IMR-90 (cell line): Measurements from ENCODE around the gene RAET1E. TPM values are rescaled to one million over a fixed set of nuclear protein-coding genes. Genes with fewer than 3 reads are reported as not detected.

Experiments used
- ATAC-seq: fragments of 200-7000 bp; cut with Tn5 transposase; 2 replicates; pipeline ENCODE4 v1.9.1; 2020; ENCODE audit warnings: low read depth, mild to moderate bottlenecking, moderate library complexity
- BruUV-seq: library from RNA; stranded (reverse); fragments of 400-500 nt; replicated peaks from 2 replicates; lab custom pipeline; 2021; lab: Mats Ljungman, UMichigan
- CTCF ChIA-PET: fragments of 300-600 bp; formaldehyde crosslinking; extraction: SDS; loops from one replicate; lab custom pipeline; 2021; ENCODE audit warnings: antibody characterized with exemption; lab: Yijun Ruan, JAX
- POLR2A ChIA-PET: fragments of 300-600 bp; sonication (Branson Sonifier 250); formaldehyde crosslinking; loops from one replicate; lab custom pipeline; 2022; ENCODE audit warnings: antibody characterized with exemption; ENCODE audit not compliant: unreplicated experiment; lab: Charles Lee
- DNase-seq: peaks from one replicate; pipeline ENCODE4 v3.0.0; 2013
- H2AFZ ChIP-seq: replicated peaks from 2 replicates; pipeline ENCODE3; 2013; ENCODE audit warnings: low read length, mild to moderate bottlenecking; ENCODE audit not compliant: poor library complexity
- H2AK5ac ChIP-seq: 2 replicates; pipeline ENCODE4 v1.6.1; 2013; ENCODE audit warnings: low read depth, low read length, inconsistent platforms
- H2AK9ac ChIP-seq: replicated peaks from 2 replicates; pipeline ENCODE3; 2013; ENCODE audit warnings: mild to moderate bottlenecking, low read depth, low read length, moderate library complexity; ENCODE audit not compliant: poor library complexity
- H2BK120ac ChIP-seq: 2 replicates; pipeline ENCODE4 v1.6.1; 2013; ENCODE audit warnings: low read depth, low read length, inconsistent platforms
- H2BK15ac ChIP-seq: 3 replicates; pipeline ENCODE4 v1.6.1; 2013; ENCODE audit warnings: low read depth, low read length, inconsistent platforms
- H2BK20ac ChIP-seq: 2 replicates; pipeline ENCODE4 v1.6.1; 2013; ENCODE audit warnings: low read depth, mild to moderate bottlenecking, inconsistent platforms, low read length, moderate library complexity
- H2BK5ac ChIP-seq: 2 replicates; pipeline ENCODE4 v1.6.1; 2013; ENCODE audit warnings: mild to moderate bottlenecking, low read depth, low read length, inconsistent platforms; ENCODE audit not compliant: poor library complexity, severe bottlenecking
- H3K14ac ChIP-seq: replicated peaks from 2 replicates; pipeline ENCODE4 v1.6.1; 2013; ENCODE audit warnings: low read depth, low read length, inconsistent platforms
- H3K18ac ChIP-seq: 2 replicates; pipeline ENCODE4 v1.6.1; 2013; ENCODE audit warnings: low read depth, low read length, control low read depth
- H3K23ac ChIP-seq: 2 replicates; pipeline ENCODE4 v1.6.1; 2013; ENCODE audit warnings: low read depth, low read length, inconsistent platforms
- H3K27ac ChIP-seq: 2 replicates; pipeline ENCODE4 v1.5.1; 2013; ENCODE audit warnings: mild to moderate bottlenecking, control low read depth, low read length; ENCODE audit not compliant: insufficient read depth
- H3K27me3 ChIP-seq: 2 replicates; pipeline ENCODE4 v1.6.1; 2013; ENCODE audit warnings: low read length; ENCODE audit not compliant: control insufficient read depth, insufficient read depth
- H3K36me3 ChIP-seq: 2 replicates; pipeline ENCODE4 v1.6.1; 2013; ENCODE audit warnings: low read length, mixed read lengths; ENCODE audit not compliant: control insufficient read depth, insufficient read depth
- H3K4ac ChIP-seq: 2 replicates; pipeline ENCODE4 v1.6.1; 2013; ENCODE audit warnings: low read depth, low read length, inconsistent platforms
- H3K4me1 ChIP-seq: 2 replicates; pipeline ENCODE4 v1.6.1; 2013; ENCODE audit warnings: low read length, mixed read lengths; ENCODE audit not compliant: control insufficient read depth, insufficient read depth
- H3K4me2 ChIP-seq: 2 replicates; pipeline ENCODE4 v1.6.1; 2013; ENCODE audit warnings: low read depth, mild to moderate bottlenecking, control low read depth, low read length, moderate library complexity
- H3K4me3 ChIP-seq: 2 replicates; pipeline ENCODE4 v1.5.1; 2013; ENCODE audit warnings: low read depth, mild to moderate bottlenecking, control low read depth, low read length, moderate library complexity; ENCODE audit not compliant: insufficient read depth
- H3K56ac ChIP-seq: 2 replicates; pipeline ENCODE4 v1.6.1; 2013; ENCODE audit warnings: low read length, inconsistent platforms; ENCODE audit not compliant: insufficient read depth; ENCODE audit errors: extremely low read depth
- H3K79me1 ChIP-seq, 2 experiments: 2 replicates each; pipeline ENCODE4 v1.6.1; 2013; ENCODE audit warnings: low read length in 2 of 2, inconsistent platforms in 1 of 2, low read depth in 1 of 2
- H3K9ac ChIP-seq: 2 replicates; pipeline ENCODE4 v1.6.1; 2013; ENCODE audit warnings: low read depth, low read length, control low read depth
- H3K9me1 ChIP-seq: 2 replicates; pipeline ENCODE4 v1.6.1; 2013; ENCODE audit warnings: low read length, inconsistent platforms; ENCODE audit not compliant: insufficient read depth
- H3K9me3 ChIP-seq: 2 replicates; pipeline ENCODE4 v1.6.1; 2013; ENCODE audit warnings: low read length; ENCODE audit not compliant: control insufficient read depth, insufficient read depth
- H4K20me1 ChIP-seq: 2 replicates; pipeline ENCODE4 v1.6.1; 2013; ENCODE audit warnings: low read length, inconsistent platforms; ENCODE audit not compliant: insufficient read depth
- H4K5ac ChIP-seq: 2 replicates; pipeline ENCODE4 v1.6.1; 2013; ENCODE audit warnings: mild to moderate bottlenecking, low read depth, low read length, control low read depth
- H4K8ac ChIP-seq, 2 experiments: 2 replicates each; pipeline ENCODE4 v1.6.1; 2013; ENCODE audit warnings: low read depth in 2 of 2, low read length in 2 of 2, control low read depth in 1 of 2, inconsistent platforms in 1 of 2
- H4K91ac ChIP-seq: 2 replicates; pipeline ENCODE4 v1.6.1; 2013; ENCODE audit warnings: low read depth, low read length, inconsistent platforms; ENCODE audit not compliant: insufficient read depth
- BHLHE40 ChIP-seq: fragments of 150-350 bp; IDR thresholded peaks from 2 replicates; pipeline ENCODE4 v1.6.1; 2016; ENCODE audit warnings: mild to moderate bottlenecking, low read depth, low read length
- CEBPB ChIP-seq: IDR thresholded peaks from 2 replicates; pipeline ENCODE4 v1.6.1; 2012; ENCODE audit warnings: low read depth, low read length, improper control_type of control experiment
- CHD1 ChIP-seq: IDR thresholded peaks from 2 replicates; pipeline ENCODE4 v1.6.1; 2012; ENCODE audit warnings: low read depth, low read length, improper control_type of control experiment
- FOS ChIP-seq: fragments of 150-350 bp; IDR thresholded peaks from 2 replicates; pipeline ENCODE4 v1.6.1; 2016; ENCODE audit warnings: low read depth, low read length
- MAZ ChIP-seq: IDR thresholded peaks from 2 replicates; pipeline ENCODE4 v1.6.1; 2012; ENCODE audit warnings: low read depth, mild to moderate bottlenecking, low read length, improper control_type of control experiment, moderate library complexity, borderline replicate concordance
- MXI1 ChIP-seq: IDR thresholded peaks from 2 replicates; pipeline ENCODE4 v1.6.1; 2012; ENCODE audit warnings: low read depth, mild to moderate bottlenecking, low read length, moderate library complexity, borderline replicate concordance
- NFE2L2 ChIP-seq: fragments of 150-350 bp; IDR thresholded peaks from 2 replicates; pipeline ENCODE4 v1.6.1; 2016; ENCODE audit warnings: low read depth, mild to moderate bottlenecking, low read length
- POLR2A ChIP-seq: IDR thresholded peaks from 2 replicates; pipeline ENCODE4 v1.6.1; 2012; ENCODE audit warnings: mild to moderate bottlenecking, low read depth, low read length
- RAD21 ChIP-seq: IDR thresholded peaks from 2 replicates; pipeline ENCODE4 v1.6.1; 2012; ENCODE audit warnings: low read length, improper control_type of control experiment
- RCOR1 ChIP-seq: IDR thresholded peaks from 2 replicates; pipeline ENCODE4 v1.6.1; 2012; ENCODE audit warnings: mild to moderate bottlenecking, low read length, improper control_type of control experiment; ENCODE audit not compliant: insufficient replicate concordance
- RFX5 ChIP-seq: IDR thresholded peaks from 2 replicates; pipeline ENCODE4 v1.8.0; 2012; ENCODE audit warnings: low read depth, mild to moderate bottlenecking, low read length, moderate library complexity
- SMC3 ChIP-seq: fragments of 150-350 bp; IDR thresholded peaks from 2 replicates; pipeline ENCODE4 v1.6.1; 2016; ENCODE audit warnings: low read depth, mild to moderate bottlenecking, antibody characterized with exemption, low read length, moderate library complexity
- WGBS, 2 experiments: methylation state at CpG; one replicate each; pipeline versions ENCODE4 v1.1.5 to v1.1.7; 2013; ENCODE audit warnings: missing lambda C conversion rate in 2 of 2; ENCODE audit not compliant: insufficient read length in 1 of 2; ENCODE audit errors: extremely low coverage in 2 of 2; 5-methylcytosine and 5-hydroxymethylcytosine counted together
- dilution Hi-C: fragments of 300-500 bp; cut with HindIII; formaldehyde crosslinking; loops from one replicate; pipeline ENCODE4 v1.14.3; 2018; ENCODE audit warnings: low sequenced_read_pairs; ENCODE audit not compliant: unreplicated experiment
- in situ Hi-C: fragments of 300-500 bp; cut with MboI; formaldehyde crosslinking; loops from 3 replicates; pipeline ENCODE4 v1.14.3; 2019; ENCODE audit warnings: low sequenced_read_pairs, inconsistent platforms, mixed read lengths
- intact Hi-C: fragments of 100-400 bp; cut with micrococcal nuclease; formaldehyde crosslinking; loops from 2 replicates; pipeline ENCODE4 v1.10.0; 2022
- polyA plus RNA-seq, 3 experiments: library from polyadenylated mRNA; depleted of rRNA; stranded (reverse); fragments of >200 nt; gene quantifications; 2 replicates each; pipeline ENCODE4 v1.2.3, GENCODE V29; 2012; ENCODE audit warnings: low replicate concordance in 1 of 3
- total RNA-seq: library from RNA; depleted of rRNA; stranded (reverse); fragments of >200 nt; gene quantifications from 2 replicates; pipeline ENCODE4 v1.2.3, GENCODE V29; 2012
- TF ChIP-seq, protein P1 (sequence below): fragments of 150-350 bp; IDR thresholded peaks from 2 replicates; pipeline ENCODE4 v1.6.1; 2016; ENCODE audit warnings: low read depth, mild to moderate bottlenecking, low read length, moderate library complexity, borderline replicate concordance
- TF ChIP-seq, protein P2 (sequence below): fragments of 150-350 bp; IDR thresholded peaks from 2 replicates; pipeline ENCODE4 v1.6.1; 2017; ENCODE audit warnings: mild to moderate bottlenecking, antibody characterized with exemption, low read length, low read depth

RAET1E gene
- total and polyA plus RNA-seq, 2 of the 4 experiments (the other 2 are of a cell fraction), result not detected

DNA sequence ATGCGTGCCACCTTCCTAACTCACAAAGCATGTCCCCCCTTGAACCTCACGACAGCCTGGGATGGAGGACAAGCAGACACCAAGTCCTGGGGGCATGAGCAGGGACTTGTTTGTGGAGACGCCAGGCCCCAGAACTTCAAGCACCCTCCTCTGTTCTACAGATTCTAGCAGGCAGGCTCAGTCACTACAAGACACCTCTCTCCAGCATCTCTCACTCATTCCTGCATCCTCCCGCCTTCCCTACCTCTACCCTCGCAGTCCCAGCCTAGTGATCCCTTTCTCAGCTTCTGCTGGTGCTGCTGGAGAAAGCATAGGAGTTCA lies 37.4 kb downstream of the RAET1E start (continued):
- TF ChIP-seq, protein P1, sequence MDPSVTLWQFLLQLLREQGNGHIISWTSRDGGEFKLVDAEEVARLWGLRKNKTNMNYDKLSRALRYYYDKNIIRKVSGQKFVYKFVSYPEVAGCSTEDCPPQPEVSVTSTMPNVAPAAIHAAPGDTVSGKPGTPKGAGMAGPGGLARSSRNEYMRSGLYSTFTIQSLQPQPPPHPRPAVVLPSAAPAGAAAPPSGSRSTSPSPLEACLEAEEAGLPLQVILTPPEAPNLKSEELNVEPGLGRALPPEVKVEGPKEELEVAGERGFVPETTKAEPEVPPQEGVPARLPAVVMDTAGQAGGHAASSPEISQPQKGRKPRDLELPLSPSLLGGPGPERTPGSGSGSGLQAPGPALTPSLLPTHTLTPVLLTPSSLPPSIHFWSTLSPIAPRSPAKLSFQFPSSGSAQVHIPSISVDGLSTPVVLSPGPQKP, result no peak
- TF ChIP-seq BHLHE40 (no peak), CEBPB (no peak), CHD1 (no peak)

DNA sequence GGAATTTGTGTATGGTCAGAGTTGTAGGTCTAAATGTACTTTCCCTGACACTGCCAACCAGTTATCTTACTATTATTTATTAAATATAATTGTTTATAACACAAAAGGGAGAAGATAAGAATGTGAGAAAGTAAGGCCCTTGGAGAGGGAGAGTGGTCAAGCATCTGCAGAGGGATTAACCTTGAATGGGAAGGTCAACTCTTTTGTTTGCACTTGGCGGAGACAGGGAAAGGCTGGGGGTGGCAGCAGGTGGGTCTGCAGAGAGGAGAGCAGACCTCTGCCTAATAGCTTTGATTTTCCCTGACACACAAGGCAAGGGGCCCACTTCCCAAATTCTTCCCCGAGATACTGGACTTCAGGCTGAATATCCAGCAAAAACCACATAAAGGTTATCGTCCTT lies 38.0 kb downstream of the RAET1E start:
- Histone ChIP-seq H3K4me1 (peaks cover 30% of the 10 kb centered on the region), H2BK5ac (peak overlapping the region; percentile 87), H4K5ac (no peak overlapping the region), H2AK5ac (peak overlapping the region; percentile 92; the same call in 1 of the 2 replicates), H2AK9ac (no peak overlapping the region), H3K9ac (no peak overlapping the region), H3K23ac (peak overlapping the region; percentile 67), H3K79me1 (peaks cover 12 to 43% of the 10 kb centered on the region in 2 experiments), H3K27ac (peak overlapping the region; percentile 78; the same call in 1 of the 2 replicates), H3K4me3 (no peak overlapping the region), H2AFZ (no peak overlapping the region), H3K9me1 (peaks cover 16% of the 10 kb centered on the region), H3K14ac (peak overlapping the region; percentile 91), H3K27me3 (no peaks in the 10 kb centered on the region), H2BK15ac (peak overlapping the region; percentile 95; the same call in 1 of the 3 replicates), H3K18ac (no peak overlapping the region), H4K8ac (peak overlapping the region in 1 of 2 experiments; percentile 71; a peak in 1 of 4 replicates), H2BK120ac (peak overlapping the region; percentile 86), H3K36me3 (peaks cover 3% of the 10 kb centered on the region; the same call in 1 of the 2 replicates), H3K4me2 (no peak overlapping the region), H3K56ac (no peak overlapping the region; the same call in 1 of the 2 replicates), H3K4ac (peak overlapping the region; percentile 88), H2BK20ac (peak overlapping the region; percentile 86), H4K91ac (peak overlapping the region; percentile 88; the same call in 1 of the 2 replicates), H4K20me1 (peaks cover 16% of the 10 kb centered on the region), H3K9me3 (no peaks in the 10 kb centered on the region)
- intact Hi-C loops (no loop called here), in situ Hi-C loops (no loop called here), dilution Hi-C loops (no loop called here)
- CTCF ChIA-PET, result interaction anchor here (0.6 to 1.0 kb wide), 2 partner anchors 12 to 28 kb away, joined by 3 to 5 read pairs; no protein-coding TSS in a partner anchor
- 80% methylated on average over 2 of the region's 3 CpGs; no CpG with 5 or more reads in 1 of the 2 experiments for WGBS, 2 experiments
- BruUV-seq, result no TSS peak
- ATAC-seq (no peak), DNase-seq (no peak)
- POLR2A ChIA-PET, result interaction anchor here (0.7 kb wide), 1 partner anchor 57 kb away, joined by 3 read pairs; no protein-coding TSS in a partner anchor
- TF ChIP-seq MAZ, result no peak
- TF ChIP-seq, protein P1, result no peak
- no peak for TF ChIP-seq RCOR1
- no peak for TF ChIP-seq SMC3
- TF ChIP-seq RFX5, result no peak
- TF ChIP-seq POLR2A, result no peak
- TF ChIP-seq RAD21, result no peak
- no peak for TF ChIP-seq MXI1
- no peak for TF ChIP-seq BHLHE40
- no peak for TF ChIP-seq CHD1
- TF ChIP-seq, protein P2, sequence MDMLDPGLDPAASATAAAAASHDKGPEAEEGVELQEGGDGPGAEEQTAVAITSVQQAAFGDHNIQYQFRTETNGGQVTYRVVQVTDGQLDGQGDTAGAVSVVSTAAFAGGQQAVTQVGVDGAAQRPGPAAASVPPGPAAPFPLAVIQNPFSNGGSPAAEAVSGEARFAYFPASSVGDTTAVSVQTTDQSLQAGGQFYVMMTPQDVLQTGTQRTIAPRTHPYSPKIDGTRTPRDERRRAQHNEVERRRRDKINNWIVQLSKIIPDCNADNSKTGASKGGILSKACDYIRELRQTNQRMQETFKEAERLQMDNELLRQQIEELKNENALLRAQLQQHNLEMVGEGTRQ, result no peak
- no peak for TF ChIP-seq CEBPB
- no peak for TF ChIP-seq FOS
- TF ChIP-seq NFE2L2, result no peak
